ENCODE data around the gene SUGCT.
"Not testable (repeated sequence)": the region's sequence is repeated elsewhere in the genome, so short reads cannot be mapped to it uniquely, and the experiment has no call there.

SUGCT gene

DNA sequence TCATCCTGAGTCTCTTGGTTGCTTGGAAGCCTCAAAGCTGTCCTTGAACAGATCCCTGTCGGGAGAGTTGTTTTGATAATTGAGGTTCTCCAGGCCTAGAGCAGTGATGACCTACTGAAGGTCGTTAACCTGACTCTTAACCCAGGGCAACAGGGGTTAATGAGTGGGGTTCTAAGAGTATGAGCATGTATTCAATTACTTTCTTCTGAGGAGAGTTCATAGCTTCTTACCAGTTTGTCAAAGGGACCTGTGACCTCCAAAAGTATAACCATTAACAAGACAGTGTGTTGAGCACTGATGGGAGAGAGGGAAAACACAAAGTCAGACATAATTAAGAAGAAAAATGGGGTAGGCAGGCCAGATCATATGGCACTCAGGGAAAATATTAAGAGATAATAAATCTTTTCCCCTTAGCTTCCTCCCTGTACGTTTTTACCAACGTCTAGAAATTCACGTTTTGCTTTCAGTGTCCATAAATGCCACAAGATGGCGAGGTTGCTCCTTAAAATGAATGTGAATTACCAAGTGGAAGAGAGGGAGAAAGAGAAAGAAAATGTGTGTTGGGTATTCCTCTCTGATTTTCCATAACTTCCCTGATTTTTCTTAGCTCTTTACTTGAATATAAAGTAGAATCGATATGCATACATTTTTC lies 97.6 kb downstream of the SUGCT start:
- intact Hi-C loops (cut with DNase I): no loop called here
- peak in 18 of 42 donors; percentile 10 to 62 (median 35) for DNase-seq

- intact Hi-C loops (cut with DNase I): no loop called here
- DNase-seq: no peak
These were observed 99.2 kb downstream of the SUGCT start for GRCh38 chr7:40234046-40234445.

DNA sequence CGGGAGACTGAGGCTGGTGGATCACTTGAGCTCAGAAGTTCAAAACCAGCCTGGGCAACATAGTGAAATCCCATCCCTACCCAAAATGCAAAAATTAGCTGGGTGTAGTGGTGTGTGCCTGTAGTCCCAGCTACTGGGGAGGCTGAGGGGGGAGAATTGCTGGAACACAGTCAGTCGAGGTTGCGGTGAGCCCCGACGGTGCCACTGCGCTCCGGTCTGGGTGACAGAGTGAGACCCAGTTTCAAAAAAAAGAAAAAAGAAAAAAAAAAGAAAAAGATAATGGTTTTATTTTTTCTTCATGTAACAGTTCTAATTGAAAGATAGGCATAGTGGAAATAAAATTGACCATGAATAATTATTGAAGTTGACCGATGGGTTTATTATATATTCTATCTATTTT lies 99.9 kb downstream of the SUGCT start:
- intact Hi-C loops (cut with DNase I): no loop called here
- no peak for DNase-seq

DNA sequence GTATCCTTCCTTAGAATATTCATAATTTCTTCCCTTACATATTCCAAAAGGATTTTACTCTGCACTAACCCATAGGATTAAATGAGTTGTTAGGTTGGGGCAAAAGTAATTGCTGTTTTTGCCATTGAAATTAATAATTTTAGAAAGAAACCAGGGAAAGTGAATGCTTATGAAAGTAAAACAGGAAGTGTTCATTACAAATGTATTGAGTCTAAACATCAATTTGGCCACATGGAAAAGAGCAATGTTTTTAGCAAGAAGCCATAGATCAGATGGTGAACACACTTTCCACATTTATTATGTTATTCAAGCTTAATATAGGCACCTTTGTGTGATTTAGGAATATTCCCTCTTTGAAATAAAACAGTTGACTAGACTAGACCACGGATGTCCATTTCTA lies 102.9 kb downstream of the SUGCT start:
- intact Hi-C loops (cut with DNase I): no loop called here

DNA sequence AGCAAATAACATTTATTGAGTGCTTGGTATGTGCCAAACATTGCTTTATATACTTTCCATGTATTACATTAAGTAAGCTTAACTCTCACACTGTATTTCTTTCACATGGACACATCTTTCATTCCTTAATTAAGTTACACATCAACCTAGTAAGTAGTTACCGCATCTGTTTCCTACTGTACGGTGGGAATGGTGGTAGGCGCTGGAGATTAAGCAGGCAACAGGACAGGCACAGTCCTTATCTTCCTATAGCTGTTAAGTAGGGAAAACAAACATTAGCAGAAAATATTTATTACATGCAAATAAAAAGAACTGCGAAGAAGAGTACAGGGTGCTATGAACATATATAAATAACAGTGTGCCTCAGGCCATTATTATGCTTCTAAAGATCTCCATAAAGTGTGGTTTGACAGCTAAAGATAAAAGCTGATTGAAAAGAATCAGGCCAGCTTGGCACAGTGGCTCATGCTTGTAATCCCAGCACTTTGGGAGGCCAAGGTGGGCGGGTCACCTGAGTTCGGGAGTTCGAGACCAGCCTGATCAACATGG lies 105.0 kb downstream of the SUGCT start:
- intact Hi-C loops (cut with DNase I): no loop called here
- no peak for DNase-seq

More for the DNA sequence above, 102.9 kb downstream of the SUGCT start:
- no peak for DNase-seq

DNA sequence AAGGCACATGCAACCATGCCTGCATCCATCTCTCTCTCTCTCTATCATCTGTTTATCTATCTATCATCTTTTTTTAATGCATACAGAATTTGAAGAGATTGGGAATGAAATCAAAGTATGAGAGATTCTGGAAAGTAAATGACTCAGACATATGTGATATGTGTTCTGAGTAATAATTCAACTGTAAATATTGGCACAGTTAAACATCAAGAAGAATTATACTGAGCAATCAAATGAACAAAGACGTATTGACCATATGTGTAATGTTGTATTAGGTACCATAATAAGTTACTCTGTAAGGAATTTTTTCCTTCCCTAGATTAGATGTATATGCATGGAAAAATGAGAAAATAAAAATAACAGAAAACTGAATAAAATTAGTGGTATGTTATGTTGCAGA lies 108.3 kb downstream of the SUGCT start:
- intact Hi-C loops (cut with DNase I): no loop called here
- no peak for DNase-seq

- DNase-seq: no peak
- intact Hi-C loops (cut with DNase I): no loop called here
These were observed 109.4 kb downstream of the SUGCT start for GRCh38 chr7:40244226-40244625.

GRCh38 chr7:40248681-40249080 lies 113.9 kb downstream of the SUGCT start:
- DNase-seq: no peak
- intact Hi-C loops (cut with DNase I): no loop called here

DNA sequence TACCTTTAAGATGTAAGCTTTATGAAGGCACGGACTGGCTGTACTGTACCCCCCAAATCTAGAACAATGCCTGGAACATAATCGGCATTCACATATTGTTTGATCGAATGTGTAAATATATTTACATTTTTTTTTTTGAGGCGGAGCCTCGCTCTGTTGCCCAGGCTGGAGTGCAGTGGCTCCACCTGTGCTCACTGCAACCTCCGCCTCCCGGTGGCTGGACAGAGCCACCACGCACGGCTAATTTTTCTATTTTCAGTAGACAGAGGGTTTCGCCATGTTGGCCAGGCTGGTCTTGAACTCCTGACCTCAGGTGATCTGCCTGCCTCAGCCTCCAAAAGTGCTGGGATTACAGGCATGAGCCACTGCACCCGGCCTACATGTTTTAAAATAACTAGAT lies 118.6 kb downstream of the SUGCT start:
- DNase-seq; intact Hi-C loops (cut with DNase I): not testable (repeated sequence)

- DNase-seq: no peak
- intact Hi-C loops (cut with DNase I): no loop called here
These were observed 129.1 kb downstream of the SUGCT start for GRCh38 chr7:40263752-40264390.

DNA sequence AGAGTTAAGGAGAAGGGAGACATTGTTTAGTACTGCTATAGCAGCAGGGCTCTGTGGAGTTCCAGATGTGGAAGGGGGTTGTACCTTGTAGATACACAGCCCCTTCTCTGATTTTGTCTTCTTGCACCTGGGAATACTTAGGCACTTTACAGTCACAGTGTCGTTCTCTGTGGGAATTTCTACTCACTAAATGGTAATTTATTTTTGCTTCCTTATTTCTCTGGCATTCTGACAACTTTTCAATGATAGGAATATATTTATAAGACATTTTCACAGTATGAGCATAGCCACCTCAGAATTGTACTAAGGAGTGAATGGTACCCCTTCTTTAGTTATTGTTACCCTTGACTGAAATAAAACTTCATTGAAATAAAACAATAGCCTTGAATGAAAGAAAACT lies 132.8 kb downstream of the SUGCT start:
- intact Hi-C loops (cut with DNase I): no loop called here
- no peak for DNase-seq

GRCh38 chr7:40268810-40269209 lies 134.0 kb downstream of the SUGCT start:
- intact Hi-C loops (cut with DNase I): not testable (repeated sequence)
- DNase-seq: peak in 4 of 42 donors; percentile 2 to 16 (median 4)

- DNase-seq: no peak
- intact Hi-C loops (cut with DNase I): no loop called here
These were observed 141.3 kb downstream of the SUGCT start for GRCh38 chr7:40276061-40276460.

- no peak for DNase-seq
- intact Hi-C loops (cut with DNase I): no loop called here
These were observed 145.2 kb downstream of the SUGCT start for GRCh38 chr7:40279991-40280390.

DNA sequence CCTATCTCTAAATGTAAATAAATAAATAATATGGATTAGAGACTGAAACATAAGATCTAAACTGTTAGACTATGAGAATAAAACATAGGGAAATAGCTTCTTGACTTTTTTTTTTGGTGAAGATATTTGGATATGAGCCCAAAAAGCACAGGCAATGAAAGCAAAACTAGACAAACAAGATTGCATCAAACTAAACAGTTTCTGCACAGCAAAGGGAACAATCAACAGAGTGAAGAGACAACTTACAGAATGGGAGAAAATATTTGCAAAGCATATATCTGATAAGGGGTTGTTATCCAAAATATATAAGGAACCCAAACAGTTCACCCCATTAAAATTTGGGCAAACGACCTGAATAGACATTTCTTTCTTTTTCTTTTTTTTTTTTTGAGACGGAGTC lies 148.1 kb downstream of the SUGCT start:
- DNase-seq: no peak
- intact Hi-C loops (cut with DNase I): no loop called here

DNA sequence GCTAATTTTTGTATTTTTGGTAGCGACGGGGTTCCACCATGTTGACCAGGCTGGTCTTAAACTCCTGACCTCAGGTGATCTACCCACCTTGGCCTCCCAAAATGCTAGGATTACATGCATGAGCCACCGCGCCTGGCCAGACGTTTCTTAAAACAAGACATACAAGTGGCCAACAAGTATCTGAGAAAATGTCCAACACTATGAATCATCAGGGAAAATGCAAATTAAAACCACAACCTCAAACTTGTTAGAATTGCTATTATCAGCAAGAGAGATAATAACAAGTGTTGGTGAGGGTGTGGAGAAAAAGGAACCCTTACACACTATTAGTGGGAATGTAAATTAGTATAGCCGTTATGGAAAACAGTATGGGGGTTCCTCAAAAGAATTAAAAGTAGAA lies 148.6 kb downstream of the SUGCT start:
- no peak for DNase-seq
- intact Hi-C loops (cut with DNase I): no loop called here

- intact Hi-C loops (cut with DNase I): no loop called here
- no peak for DNase-seq
These were observed 154.0 kb downstream of the SUGCT start for GRCh38 chr7:40288827-40289226.

DNA sequence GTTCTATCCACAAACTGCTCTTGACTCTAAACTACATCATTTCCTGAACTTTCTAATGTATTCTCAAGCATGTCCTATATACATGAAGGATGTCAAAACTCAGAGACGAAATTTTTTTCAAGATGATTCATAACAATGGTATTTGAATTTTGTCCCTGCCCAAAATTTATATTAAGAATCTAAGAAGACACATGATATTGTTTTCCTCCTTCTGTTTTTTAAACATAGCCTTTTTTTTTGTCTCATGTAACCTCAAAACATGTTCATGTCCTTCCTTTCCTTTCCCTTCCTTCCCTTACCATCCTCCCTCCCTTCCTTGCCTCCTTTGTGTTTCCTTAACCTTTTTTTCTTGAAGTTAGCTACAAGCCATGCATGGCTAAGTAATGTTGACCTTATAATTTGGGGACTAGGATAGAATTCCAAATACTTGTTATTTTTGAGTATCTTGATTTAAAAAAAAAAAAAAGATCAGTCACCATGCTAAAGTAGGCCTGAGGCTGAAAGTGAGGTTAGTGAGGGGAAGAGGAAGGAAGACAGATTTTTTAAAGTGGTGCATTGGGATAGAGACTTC lies 163.0 kb downstream of the SUGCT start:
- intact Hi-C loops (cut with DNase I): no loop called here
- no peak for DNase-seq

GRCh38 chr7:40298421-40298820 lies 163.6 kb downstream of the SUGCT start:
- no peak for DNase-seq
- intact Hi-C loops (cut with DNase I): no loop called here

DNA sequence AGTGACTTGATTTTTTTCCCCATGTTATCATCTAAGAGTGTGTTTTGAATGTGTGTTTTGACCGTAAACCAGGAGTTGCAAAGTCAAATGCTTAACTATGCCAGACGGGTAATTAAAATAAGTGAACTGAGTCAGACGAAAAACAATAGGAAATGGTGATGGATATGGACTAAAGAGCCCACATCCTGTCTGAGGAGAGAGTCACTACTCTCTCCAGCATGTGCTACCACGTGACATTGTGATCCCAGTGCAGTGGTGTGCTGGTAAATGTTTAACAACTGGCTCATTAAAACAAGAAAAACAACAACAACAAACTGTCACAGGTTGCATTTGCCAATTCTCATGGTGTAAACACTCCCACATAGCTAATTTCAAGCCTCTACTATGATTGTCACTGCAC lies 164.3 kb downstream of the SUGCT start:
- intact Hi-C loops (cut with DNase I): no loop called here
- DNase-seq: no peak
